Nephron progenitor cell (in vitro differentiated cells): ENCODE results near the gene ANO5.
"Not testable (repeated sequence)": the region's sequence is repeated elsewhere in the genome, so short reads cannot be mapped to it uniquely, and the experiment has no call there.

ENCODE experiments used
- DNase-seq: peaks from one replicate; pipeline ENCODE4 v3.0.0; 2021
- H3K27ac Mint-ChIP-seq: 2 replicates; pipeline ENCODE4 v1.8.0; 2021; ENCODE audit warnings: mild to moderate bottlenecking, moderate library complexity, mixed read lengths
- H3K27me3 Mint-ChIP-seq: 2 replicates; pipeline ENCODE4 v1.8.0; 2021; ENCODE audit warnings: mild to moderate bottlenecking, low read depth, mixed read lengths; ENCODE audit not compliant: poor library complexity
- H3K36me3 Mint-ChIP-seq: 2 replicates; pipeline ENCODE4 v1.8.0; 2021; ENCODE audit warnings: low read depth, mixed read lengths
- H3K4me1 Mint-ChIP-seq: 2 replicates; pipeline ENCODE4 v1.8.0; 2021; ENCODE audit warnings: mixed read lengths
- H3K4me3 Mint-ChIP-seq: 2 replicates; pipeline ENCODE4 v1.8.0; 2021; ENCODE audit warnings: mild to moderate bottlenecking, moderate library complexity, mixed read lengths
- H3K9me3 Mint-ChIP-seq: 2 replicates; pipeline ENCODE4 v1.8.0; 2021; ENCODE audit warnings: mild to moderate bottlenecking, moderate library complexity, mixed read lengths
- CTCF ChIP-seq: fragments of 200-600 bp; sonication (generic); IDR thresholded peaks from 2 replicates; pipeline ENCODE4 v1.5.0; 2021; ENCODE audit warnings: antibody characterized with exemption

ANO5 gene

DNA sequence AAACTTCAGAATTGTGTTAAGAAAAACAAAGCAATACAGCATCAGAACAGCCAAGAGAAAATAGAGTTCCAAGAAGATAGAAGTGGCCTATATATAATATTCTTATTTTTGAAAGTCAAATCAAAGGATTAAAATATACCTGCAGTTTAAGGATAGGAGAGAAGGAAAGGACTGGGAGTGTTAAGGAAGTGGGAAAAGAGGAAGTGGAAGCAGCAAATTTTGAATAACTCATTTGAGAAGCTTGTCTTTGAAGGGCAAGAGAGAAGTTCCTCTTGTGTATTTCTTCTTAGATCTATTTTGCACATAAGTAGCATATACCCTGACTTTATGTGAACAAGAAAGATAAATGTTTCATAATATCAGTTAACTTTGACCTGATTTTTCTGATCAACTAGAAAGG is 82.7 kb downstream of the ANO5 start:
- H3K9me3 Mint-ChIP-seq: no peaks in the 10 kb centered on the region
- peak overlapping the region; percentile 9 for H3K27ac Mint-ChIP-seq
- no peaks in the 10 kb centered on the region for H3K4me1 Mint-ChIP-seq
- TF ChIP-seq CTCF: no peak
- no peaks in the 10 kb centered on the region for H3K36me3 Mint-ChIP-seq
- H3K4me3 Mint-ChIP-seq: no peak overlapping the region
- no peaks in the 10 kb centered on the region for H3K27me3 Mint-ChIP-seq
- no peak for DNase-seq

- no peaks in the 10 kb centered on the region for H3K9me3 Mint-ChIP-seq
- H3K4me3 Mint-ChIP-seq: no peak overlapping the region
- no peak overlapping the region for H3K27ac Mint-ChIP-seq
- H3K27me3 Mint-ChIP-seq: no peaks in the 10 kb centered on the region
- no peaks in the 10 kb centered on the region for H3K4me1 Mint-ChIP-seq
- H3K36me3 Mint-ChIP-seq: no peaks in the 10 kb centered on the region
- no peak for TF ChIP-seq CTCF
- no peak for DNase-seq
Measured at GRCh38 chr11:22276535-22276934, 83.7 kb downstream of the ANO5 start.

GRCh38 chr11:22284991-22285390 is 92.1 kb downstream of the ANO5 start:
- H3K27ac Mint-ChIP-seq, H3K4me3 Mint-ChIP-seq, H3K9me3 Mint-ChIP-seq, H3K27me3 Mint-ChIP-seq, DNase-seq, H3K36me3 Mint-ChIP-seq, H3K4me1 Mint-ChIP-seq: not testable (repeated sequence)

DNA sequence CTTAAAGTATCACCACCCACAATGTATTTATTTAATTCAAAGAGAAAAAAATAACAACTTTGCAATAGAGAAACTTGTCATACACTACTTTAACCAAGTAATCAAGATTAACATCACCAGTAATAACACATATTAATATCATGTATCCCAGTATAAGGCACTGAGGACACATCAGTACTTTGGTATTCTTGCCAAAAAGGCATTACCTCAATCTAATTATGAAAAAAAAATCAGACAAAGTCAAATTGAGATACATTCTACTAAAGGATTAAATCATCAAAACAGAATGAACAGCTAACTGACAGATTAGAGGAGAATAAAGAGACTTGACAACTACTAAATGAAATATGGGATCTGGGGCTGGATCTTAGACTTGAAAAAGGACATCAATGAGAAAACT is 109.5 kb downstream of the ANO5 start:
- peaks cover 5% of the 10 kb centered on the region for H3K27me3 Mint-ChIP-seq
- no peaks in the 10 kb centered on the region for H3K9me3 Mint-ChIP-seq
- no peak overlapping the region for H3K4me3 Mint-ChIP-seq
- no peaks in the 10 kb centered on the region for H3K4me1 Mint-ChIP-seq
- H3K27ac Mint-ChIP-seq: no peak overlapping the region
- no peak for DNase-seq
- no peak for TF ChIP-seq CTCF
- no peaks in the 10 kb centered on the region for H3K36me3 Mint-ChIP-seq

DNA sequence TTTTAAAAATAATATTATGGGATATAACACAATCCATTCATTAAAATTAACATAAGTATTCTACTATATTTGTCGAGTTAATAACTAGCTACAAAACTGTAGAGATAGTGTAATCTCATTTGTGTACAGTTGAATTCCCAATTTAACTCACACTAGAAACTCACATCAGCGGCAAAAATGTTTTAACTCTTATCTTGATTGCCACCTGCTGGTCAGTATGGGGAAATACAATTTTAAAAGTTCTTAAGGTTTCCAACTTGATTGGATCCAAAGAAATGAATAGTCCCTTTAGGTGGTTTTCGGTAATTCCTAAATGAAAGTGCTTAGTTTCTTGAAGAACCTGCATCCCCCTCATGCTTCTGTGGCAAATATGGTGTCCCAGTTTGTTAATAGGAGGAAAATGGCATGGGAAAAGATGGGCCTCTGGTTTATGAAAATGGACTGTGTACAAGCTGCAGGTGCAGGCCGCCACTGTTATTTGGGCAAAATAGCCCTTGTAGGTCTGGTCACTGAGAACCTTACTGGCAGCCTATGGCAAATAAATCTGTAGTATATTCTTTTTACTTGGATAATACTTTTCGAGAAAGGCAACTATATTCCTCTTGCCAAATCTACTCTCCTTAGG is 111.6 kb downstream of the ANO5 start:
- Mint-ChIP-seq H3K9me3 (no peaks in the 10 kb centered on the region), H3K4me1 (no peaks in the 10 kb centered on the region), H3K27me3 (peaks cover 5% of the 10 kb centered on the region), H3K36me3 (no peaks in the 10 kb centered on the region), H3K4me3 (no peak overlapping the region), H3K27ac (no peak overlapping the region)
- DNase-seq: no peak
- TF ChIP-seq CTCF: peak; percentile 67

- peaks cover 4% of the 10 kb centered on the region for H3K9me3 Mint-ChIP-seq
- H3K4me1 Mint-ChIP-seq: no peaks in the 10 kb centered on the region
- no peak for TF ChIP-seq CTCF
- DNase-seq: no peak
- H3K27ac Mint-ChIP-seq: no peak overlapping the region
- no peaks in the 10 kb centered on the region for H3K36me3 Mint-ChIP-seq
- no peak overlapping the region for H3K4me3 Mint-ChIP-seq
- no peaks in the 10 kb centered on the region for H3K27me3 Mint-ChIP-seq
Measured at GRCh38 chr11:22317656-22318055, 124.8 kb downstream of the ANO5 start.
